Uterus (tissue), 4 donors: ENCODE data around the gene ACAP2. TPM values are rescaled to one million over a fixed set of nuclear protein-coding genes. Genes with fewer than 3 reads are reported as not detected.

Experiments
- DNase-seq, 2 donors: peaks; one replicate each; pipeline ENCODE4 v3.0.0-alpha.2; 2019 to 2020
- H3K27ac ChIP-seq, 2 donors: fragments of 200-600 bp; sonication (generic); 1 replicate in 1 of 2; 2 replicates in 1 of 2; pipeline ENCODE4 v1.5.1; 2016 to 2018
- H3K27me3 ChIP-seq, 2 donors: fragments of 200-600 bp; sonication (generic); one replicate each; pipeline ENCODE4 v1.5.1; 2018 to 2019; ENCODE audit warnings: control low read depth in 1 of 2
- H3K36me3 ChIP-seq, 2 donors: fragments of 200-600 bp; sonication (generic); one replicate each; pipeline ENCODE4 v1.5.1; 2019; ENCODE audit warnings: control low read depth in 1 of 2
- H3K4me1 ChIP-seq, 2 donors: fragments of 200-600 bp; sonication (generic); one replicate each; pipeline ENCODE4 v1.5.1; 2018 to 2019; ENCODE audit warnings: control low read depth in 1 of 2
- H3K4me3 ChIP-seq, 2 donors: fragments of 200-600 bp; sonication (generic); 1 replicate in 1 of 2; 2 replicates in 1 of 2; pipeline ENCODE4 v1.5.1; 2018 to 2019; ENCODE audit warnings: mild to moderate bottlenecking in 1 of 2
- H3K9me3 ChIP-seq, 2 donors: fragments of 200-600 bp; sonication (generic); one replicate each; pipeline ENCODE4 v1.5.1; 2019; ENCODE audit warnings: control low read depth in 1 of 2
- POLR2A ChIP-seq, 2 donors: fragments of 450-650 bp; IDR thresholded peaks; one replicate each; pipeline ENCODE4 v1.6.1; 2016; ENCODE audit warnings: antibody characterized with exemption in 2 of 2, mild to moderate bottlenecking in 1 of 2, moderate library complexity in 1 of 2
- intact Hi-C: fragments of 100-400 bp; cut with DNase I; formaldehyde crosslinking; loops from one replicate; pipeline ENCODE4 v1.15.1; 2023; ENCODE audit warnings: low total_unique reads
- total RNA-seq, 4 donors: library from RNA; depleted of rRNA in 3 of 4; stranded (reverse); fragments of >200 nt in 3 of 4; gene quantifications; one replicate each; pipeline versions ENCODE4 v1.1.0 to v1.2.4, GENCODE V29; 2014 to 2023
- TF ChIP-seq, protein P1 (sequence below), 4 experiments: fragments of 200-600 bp in 2 of 4; fragments of 450-650 bp in 2 of 4; sonication (generic) in 2 of 4; IDR thresholded peaks; one replicate each; pipeline ENCODE4 v1.5.1; 2016 to 2019; ENCODE audit warnings: antibody characterized with exemption in 4 of 4, mild to moderate bottlenecking in 2 of 4, moderate library complexity in 1 of 4
- donor health status: DM: yes; HTN: yes; CAD: no.

The ACAP2 gene
- total RNA-seq, 4 donors from 2014 or later = 40.3 to 140 (median 68.6) TPM

DNA sequence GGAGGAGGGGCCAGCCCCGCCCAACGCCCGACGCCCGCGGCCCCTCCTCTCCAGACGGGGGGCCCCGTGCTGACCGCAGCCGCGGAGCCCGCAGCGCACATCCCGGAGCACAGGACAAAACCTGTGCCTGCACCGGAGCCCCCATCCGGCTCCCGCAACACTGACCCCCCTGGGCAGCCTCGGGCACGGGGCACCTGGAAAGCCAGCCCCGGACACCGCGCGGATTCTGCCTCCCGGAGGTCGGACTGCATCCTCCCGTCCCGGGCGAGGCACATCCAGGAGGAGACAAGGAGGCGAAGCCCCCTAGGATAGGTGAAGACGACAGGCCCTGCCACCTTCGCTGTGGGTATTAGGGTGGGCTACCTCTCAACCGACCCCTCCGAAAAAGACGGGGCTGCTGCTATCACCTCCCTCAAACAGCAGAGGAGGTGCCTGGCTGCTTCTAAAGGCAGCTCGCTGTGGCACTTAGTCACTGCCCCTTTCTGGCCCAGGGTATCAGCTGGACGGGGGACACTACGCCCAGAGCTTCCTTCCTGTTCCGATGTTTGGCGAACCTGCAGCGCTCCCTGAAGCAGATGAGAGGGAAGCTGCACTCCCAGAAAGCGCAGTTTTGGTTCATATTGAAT, 182.4 kb downstream of the ACAP2 start:
- intact Hi-C loops = loop anchor here (5.0 kb wide), 1 partner anchor 578 kb away; no protein-coding TSS in a partner anchor
- Histone ChIP-seq H3K9me3 (no peaks in the 10 kb centered on the region), H3K36me3 (no peaks in the 10 kb centered on the region), H3K4me1 (peaks cover 7 to 22% of the 10 kb centered on the region in 2 donors), H3K4me3 (peak overlapping the region; percentile 59 to 70), H3K27ac (peak overlapping the region; percentile 77 to 87), H3K27me3 (no peaks in the 10 kb centered on the region)
- no peak for TF ChIP-seq POLR2A (IDR thresholded peaks at IDR 0.05)
- TF ChIP-seq, protein P1, sequence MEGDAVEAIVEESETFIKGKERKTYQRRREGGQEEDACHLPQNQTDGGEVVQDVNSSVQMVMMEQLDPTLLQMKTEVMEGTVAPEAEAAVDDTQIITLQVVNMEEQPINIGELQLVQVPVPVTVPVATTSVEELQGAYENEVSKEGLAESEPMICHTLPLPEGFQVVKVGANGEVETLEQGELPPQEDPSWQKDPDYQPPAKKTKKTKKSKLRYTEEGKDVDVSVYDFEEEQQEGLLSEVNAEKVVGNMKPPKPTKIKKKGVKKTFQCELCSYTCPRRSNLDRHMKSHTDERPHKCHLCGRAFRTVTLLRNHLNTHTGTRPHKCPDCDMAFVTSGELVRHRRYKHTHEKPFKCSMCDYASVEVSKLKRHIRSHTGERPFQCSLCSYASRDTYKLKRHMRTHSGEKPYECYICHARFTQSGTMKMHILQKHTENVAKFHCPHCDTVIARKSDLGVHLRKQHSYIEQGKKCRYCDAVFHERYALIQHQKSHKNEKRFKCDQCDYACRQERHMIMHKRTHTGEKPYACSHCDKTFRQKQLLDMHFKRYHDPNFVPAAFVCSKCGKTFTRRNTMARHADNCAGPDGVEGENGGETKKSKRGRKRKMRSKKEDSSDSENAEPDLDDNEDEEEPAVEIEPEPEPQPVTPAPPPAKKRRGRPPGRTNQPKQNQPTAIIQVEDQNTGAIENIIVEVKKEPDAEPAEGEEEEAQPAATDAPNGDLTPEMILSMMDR (IDR thresholded peaks at IDR 0.05) = no peak
- DNase-seq = no peak

DNA sequence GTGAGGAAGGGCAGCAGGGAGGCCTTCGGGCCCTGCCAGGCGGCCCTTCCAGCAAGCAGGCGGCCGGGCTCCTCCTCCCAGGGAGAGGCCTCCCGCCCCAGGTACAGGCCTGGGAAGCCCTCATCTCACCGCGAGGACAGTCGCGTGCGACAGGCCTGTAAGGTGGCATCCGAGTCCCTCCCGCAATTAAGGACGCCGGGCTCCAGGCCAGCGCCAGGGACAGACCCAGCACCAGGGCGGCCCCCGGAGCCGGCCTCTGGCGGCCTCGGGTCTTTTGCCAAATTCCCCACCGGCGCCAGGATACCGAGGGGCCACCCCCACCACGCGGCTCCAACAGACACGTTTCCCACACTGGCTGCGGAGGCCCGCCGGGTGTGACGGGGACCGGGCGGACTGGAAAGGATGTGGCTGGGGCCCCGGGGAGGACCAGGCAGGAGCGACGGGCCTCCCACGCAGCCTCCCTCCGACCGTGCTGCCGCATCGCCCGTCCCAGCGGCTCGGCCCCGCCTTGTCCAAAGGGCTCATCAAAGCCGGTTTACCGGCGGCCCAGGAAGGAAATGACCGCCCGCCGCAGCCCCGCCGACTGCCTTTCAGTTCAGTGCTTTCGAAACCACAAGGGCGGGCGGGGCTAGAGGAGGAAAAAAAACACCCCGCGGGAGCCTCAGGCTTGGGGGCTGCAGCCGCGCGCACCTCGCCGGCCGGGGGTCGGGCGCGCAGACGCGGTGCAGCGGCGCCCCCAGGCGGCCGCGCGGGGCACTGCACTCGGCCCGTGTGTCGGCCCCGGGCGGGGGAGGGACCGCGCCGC, 183.1 kb downstream of the ACAP2 start:
- intact Hi-C loops = loop anchor here (5.0 kb wide), 1 partner anchor 577 kb away; no protein-coding TSS in a partner anchor
- TF ChIP-seq, protein P1 (IDR thresholded peaks at IDR 0.05) = peak; percentile 11 to 100 (median 92)
- TF ChIP-seq POLR2A (IDR thresholded peaks at IDR 0.05) = peak; percentile 73 to 80
- Histone ChIP-seq H3K27ac (peak overlapping the region; percentile 87 to 98), H3K4me3 (peak overlapping the region; percentile 59 to 70), H3K9me3 (no peaks in the 10 kb centered on the region), H3K36me3 (no peaks in the 10 kb centered on the region), H3K4me1 (peaks cover 7 to 22% of the 10 kb centered on the region in 2 donors), H3K27me3 (no peaks in the 10 kb centered on the region)
- DNase-seq = peak; percentile 95 to 97

DNA sequence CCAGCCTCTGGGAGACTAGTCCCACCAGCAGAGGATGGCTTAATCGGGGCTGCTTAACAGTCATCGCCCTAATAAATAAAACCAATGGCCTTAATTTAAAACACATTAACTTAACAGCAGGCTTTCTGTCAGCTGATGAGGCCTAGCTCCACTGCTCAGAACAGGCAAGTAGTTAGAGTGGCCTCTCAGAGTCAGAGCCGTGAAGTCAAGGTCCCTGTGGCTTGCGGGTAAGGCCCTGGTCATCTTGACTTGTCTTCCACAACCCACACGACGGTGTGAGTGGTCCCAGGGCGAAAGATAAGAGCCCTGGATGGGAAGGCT, 183.7 kb downstream of the ACAP2 start:
- Histone ChIP-seq H3K4me3 (peak overlapping the region; percentile 59 to 70), H3K27me3 (no peaks in the 10 kb centered on the region), H3K4me1 (peaks cover 7 to 22% of the 10 kb centered on the region in 2 donors), H3K9me3 (no peaks in the 10 kb centered on the region), H3K27ac (peak overlapping the region; percentile 87 to 98), H3K36me3 (no peaks in the 10 kb centered on the region)
- no peak for TF ChIP-seq POLR2A (IDR thresholded peaks at IDR 0.05)
- TF ChIP-seq, protein P1 (IDR thresholded peaks at IDR 0.05) = no peak
- no peak for DNase-seq
- intact Hi-C loops = no loop called here

DNA sequence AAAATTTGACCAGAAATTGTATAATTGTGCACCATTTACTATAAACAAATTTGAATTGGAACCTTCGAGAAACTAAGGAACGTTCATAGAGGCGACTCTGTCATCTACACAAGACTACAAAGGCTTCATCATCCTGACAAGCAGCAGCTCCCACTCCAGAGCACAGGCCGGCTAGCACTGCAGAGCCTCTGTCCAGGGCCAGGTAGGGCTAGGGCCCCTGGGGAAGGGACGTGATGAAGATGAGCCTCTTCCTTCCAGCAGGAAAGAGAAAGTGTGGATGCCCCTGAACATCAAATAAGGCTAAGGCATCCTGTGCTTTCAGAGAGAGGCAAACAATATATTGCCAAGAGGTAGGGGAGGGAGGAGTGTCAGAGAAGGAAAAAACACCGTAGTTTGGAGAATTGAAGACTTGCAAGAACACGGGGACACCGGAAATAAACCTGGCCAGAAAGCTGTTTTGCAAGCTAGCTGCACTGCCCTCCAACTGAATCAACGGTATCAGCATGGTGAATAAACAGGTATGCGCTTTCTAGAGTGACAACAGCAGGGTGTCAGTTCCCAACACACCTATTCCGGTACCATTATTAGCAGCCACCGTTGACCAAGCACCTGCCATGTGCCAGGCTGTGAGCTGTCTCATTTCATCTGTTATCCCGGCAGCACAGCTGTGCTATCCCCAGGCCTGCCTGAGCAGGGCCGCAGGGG, 184.2 kb downstream of the ACAP2 start:
- H3K4me3 ChIP-seq = peak overlapping the region in 1 of 2 donors; percentile 59
- peaks cover 7 to 22% of the 10 kb centered on the region in 2 donors for H3K4me1 ChIP-seq
- no peaks in the 10 kb centered on the region for H3K27me3 ChIP-seq
- peak overlapping the region; percentile 87 to 98 for H3K27ac ChIP-seq
- DNase-seq = no peak
- H3K9me3 ChIP-seq = no peaks in the 10 kb centered on the region
- no peaks in the 10 kb centered on the region for H3K36me3 ChIP-seq
- intact Hi-C loops = no loop called here
- no peak for TF ChIP-seq POLR2A (IDR thresholded peaks at IDR 0.05)
- TF ChIP-seq, protein P1 (IDR thresholded peaks at IDR 0.05) = no peak
